ENCODE results near the gene SKOR1. TPM values are rescaled to one million over a fixed set of nuclear protein-coding genes. Genes with fewer than 3 reads are reported as not detected.

Gene SKOR1
- total and polyA plus RNA-seq, 2 donors: 0.21 to 0.60 TPM

DNA sequence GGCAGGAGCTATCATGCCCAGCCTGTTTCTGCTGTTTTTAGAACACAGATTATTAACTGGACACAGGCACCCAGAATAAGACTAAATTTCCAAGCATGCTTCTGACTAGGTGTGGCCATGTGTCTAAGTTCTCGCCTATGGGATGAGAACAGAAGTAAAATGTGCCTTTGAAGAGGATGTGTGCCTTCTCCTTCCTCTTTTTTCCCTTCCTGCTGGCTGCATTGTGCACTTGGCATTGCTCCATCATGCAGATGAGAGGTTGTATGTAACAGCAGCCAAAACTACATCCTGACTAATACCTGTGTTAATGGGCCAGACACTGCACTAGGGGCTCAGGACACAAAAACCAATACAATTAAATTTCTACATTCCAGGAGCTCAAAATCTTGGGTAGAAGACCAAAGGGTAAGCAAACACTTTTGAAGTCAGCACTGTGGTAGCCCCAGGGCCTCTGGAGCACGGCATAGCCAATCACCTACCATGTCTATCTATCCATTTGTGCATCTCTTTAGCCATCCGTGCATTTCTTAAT, 55.4 kb downstream of the SKOR1 start:
- H3K27ac ChIP-seq (ENCODE audit: low read depth): no peak overlapping the region
- 85% methylated on average over 3 of the region's 3 CpGs for WGBS
- no peaks in the 10 kb centered on the region for H3K4me1 ChIP-seq (ENCODE audit: insufficient read depth)
- DNase-seq (ENCODE audit: extremely low spot score): no peak
- H3K36me3 ChIP-seq (ENCODE audit: insufficient read depth): no peaks in the 10 kb centered on the region
- no peak overlapping the region for H3K4me3 ChIP-seq (ENCODE audit: low read depth, low read length)

DNA sequence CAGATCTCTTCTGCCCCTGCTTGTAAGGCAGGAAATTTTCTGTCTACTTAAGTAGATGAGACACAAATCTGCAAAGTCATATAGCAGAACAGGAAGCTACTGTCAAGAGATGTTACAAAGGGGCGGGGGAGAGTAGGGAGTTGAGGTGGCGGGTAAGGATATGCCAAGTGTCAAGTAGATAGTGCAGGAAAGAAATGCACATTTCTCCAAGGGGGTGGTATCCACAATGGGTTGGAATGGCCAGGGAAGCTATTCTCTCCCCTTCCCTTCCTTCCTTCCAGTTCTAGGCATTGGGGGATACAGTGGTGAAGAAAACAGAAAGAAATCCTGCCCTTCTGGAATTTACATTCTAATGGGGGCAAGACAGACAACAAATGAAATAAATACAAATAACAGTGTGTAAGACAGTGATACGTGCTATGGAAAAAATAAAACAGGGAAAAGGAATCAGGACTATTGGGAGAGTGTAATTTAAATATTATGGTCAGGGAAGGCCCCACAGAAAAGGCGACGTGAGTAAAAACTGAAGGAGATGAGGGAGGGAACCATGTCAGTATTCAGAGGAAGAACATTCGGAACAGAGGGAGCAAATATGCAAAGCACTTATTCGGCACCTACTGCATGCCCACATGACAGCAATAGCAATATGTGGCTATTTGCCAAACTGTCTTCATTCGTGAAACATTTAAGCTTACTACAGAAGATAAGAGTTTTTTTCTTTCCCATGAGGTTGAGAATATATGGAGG, 57.4 kb downstream of the SKOR1 start:
- H3K36me3 ChIP-seq (ENCODE audit: insufficient read depth): no peaks in the 10 kb centered on the region
- H3K4me1 ChIP-seq (ENCODE audit: insufficient read depth): no peaks in the 10 kb centered on the region
- 70% methylated on average over 8 of the region's 8 CpGs for WGBS
- no peak overlapping the region for H3K4me3 ChIP-seq (ENCODE audit: low read depth, low read length)
- no peak for DNase-seq (ENCODE audit: extremely low spot score)
- no peak overlapping the region for H3K27ac ChIP-seq (ENCODE audit: low read depth)

DNA sequence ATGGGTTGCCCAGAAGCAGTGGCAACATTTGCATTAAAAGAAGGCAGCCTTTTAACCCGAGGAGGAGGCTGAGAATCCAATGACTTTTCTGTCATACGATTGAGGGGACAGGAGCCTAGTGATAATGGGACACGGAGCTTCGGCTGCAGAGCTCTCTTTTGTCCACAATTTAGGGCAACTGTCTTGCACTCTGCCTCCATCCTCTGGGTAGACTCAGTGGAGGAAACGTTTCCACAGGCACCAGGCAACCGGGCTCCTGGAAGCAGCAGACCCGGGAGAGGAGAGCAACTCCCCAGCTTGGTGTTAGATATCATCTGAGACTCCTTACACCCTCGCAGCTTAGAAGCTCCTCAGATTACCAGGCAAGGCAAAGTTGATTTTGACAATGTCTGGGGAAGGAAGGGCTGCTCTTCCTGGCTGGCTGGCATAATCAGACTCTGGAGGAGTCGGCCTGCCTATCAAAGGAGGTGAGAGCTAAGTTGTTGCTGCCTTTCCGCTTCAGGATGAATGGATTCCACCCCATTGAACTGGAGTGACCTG, 58.0 kb downstream of the SKOR1 start:
- 55% methylated on average over 10 of the region's 10 CpGs for WGBS

DNA sequence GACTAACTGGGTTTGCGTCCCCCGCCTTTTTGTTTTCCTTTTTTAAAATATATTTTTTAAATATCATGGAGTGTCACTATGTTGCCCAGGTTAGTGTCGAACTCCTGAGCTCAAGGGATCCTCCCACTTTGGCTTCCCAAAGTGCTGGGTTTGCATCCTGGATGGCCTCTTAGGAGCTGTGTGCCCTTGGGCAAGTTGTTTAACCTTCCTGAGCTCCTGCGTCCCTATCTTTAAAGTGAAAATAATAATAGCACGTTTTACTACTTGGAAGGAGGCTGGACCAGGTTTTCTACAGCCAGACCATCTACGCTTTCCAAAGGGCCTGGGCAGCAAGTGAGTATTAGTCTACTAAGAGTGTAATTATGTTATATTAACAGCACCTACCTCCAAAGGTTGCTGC, 58.7 kb downstream of the SKOR1 start:
- H3K4me3 ChIP-seq (ENCODE audit: low read depth, low read length): no peak overlapping the region
- H3K36me3 ChIP-seq (ENCODE audit: insufficient read depth): no peaks in the 10 kb centered on the region
- no peak overlapping the region for H3K27ac ChIP-seq (ENCODE audit: low read depth)
- 64% methylated on average over 6 of the region's 6 CpGs for WGBS
- no peaks in the 10 kb centered on the region for H3K4me1 ChIP-seq (ENCODE audit: insufficient read depth)
- DNase-seq (ENCODE audit: extremely low spot score): no peak

More for the DNA sequence above, 58.0 kb downstream of the SKOR1 start:
- Histone ChIP-seq H3K27ac (ENCODE audit: low read depth) (no peak overlapping the region), H3K36me3 (ENCODE audit: insufficient read depth) (no peaks in the 10 kb centered on the region), H3K4me3 (ENCODE audit: low read depth, low read length) (no peak overlapping the region), H3K4me1 (ENCODE audit: insufficient read depth) (no peaks in the 10 kb centered on the region)
- no peak for DNase-seq (ENCODE audit: extremely low spot score)

Small RNA genes lying within 50 kb of the gene (small RNA-seq; reads per million reads assigned to genes)
- 0.18 reads per million for gene RNU6-1

Other genes starting within 250 kb of the SKOR1 start
- gene RNU6-1, start 14.5 kb downstream of the SKOR1 start, total RNA-seq: not detected
- gene RNU6-1, start 14.5 kb downstream of the SKOR1 start, polyA plus RNA-seq: not detected
- 79.8 TPM for gene PIAS1, start 228.8 kb downstream of the SKOR1 start, total RNA-seq
- 32.1 TPM for gene PIAS1, start 228.8 kb downstream of the SKOR1 start, polyA plus RNA-seq